Esophagus muscularis mucosa (tissue), 4 donors: Measurements from ENCODE around the gene PSD4.

Source experiments
- EP300 ChIP-seq: sonication (generic); formaldehyde crosslinking; IDR thresholded peaks from one replicate; pipeline ENCODE4 v1.6.1; 2017; ENCODE audit warnings: antibody characterized with exemption
- POLR2A ChIP-seq: fragments of 450-650 bp; IDR thresholded peaks from one replicate; pipeline ENCODE4 v1.6.1; 2017; ENCODE audit warnings: antibody characterized with exemption, moderate library complexity, mild to moderate bottlenecking, low read depth
- POLR2AphosphoS5 ChIP-seq, 2 donors: sonication (generic); formaldehyde crosslinking; IDR thresholded peaks; one replicate each; pipeline ENCODE4 v1.6.1; 2017; ENCODE audit warnings: antibody characterized with exemption in 2 of 2
- TF ChIP-seq, protein P1 (sequence below), 3 experiments: fragments of 200-600 bp in 2 of 3; fragments of 450-650 bp in 1 of 3; sonication (generic) in 2 of 3; IDR thresholded peaks; one replicate each; pipeline ENCODE4 v1.5.1; 2017 to 2019; ENCODE audit warnings: antibody characterized with exemption in 3 of 3, mild to moderate bottlenecking in 2 of 3, moderate library complexity in 1 of 3

DNA sequence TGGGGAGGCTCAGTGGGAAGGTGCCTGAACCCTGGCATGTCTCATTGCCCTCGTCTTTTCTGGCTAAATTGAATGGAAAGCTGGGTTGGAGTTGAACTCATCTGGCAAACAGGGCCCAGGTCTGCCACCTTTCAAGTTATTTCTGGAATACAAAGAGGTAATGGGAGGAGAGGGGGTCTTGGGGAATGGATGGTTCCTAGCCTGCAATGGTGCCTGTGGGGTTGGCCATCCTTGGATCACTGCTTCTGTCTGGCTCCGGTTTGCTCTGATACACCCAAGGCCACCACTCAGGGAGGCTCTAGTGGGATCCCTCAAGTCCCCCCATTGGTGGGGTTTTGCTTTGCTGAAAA lies 45.3 kb downstream of the PSD4 start:
- TF ChIP-seq POLR2A, result no peak
- TF ChIP-seq, protein P1, sequence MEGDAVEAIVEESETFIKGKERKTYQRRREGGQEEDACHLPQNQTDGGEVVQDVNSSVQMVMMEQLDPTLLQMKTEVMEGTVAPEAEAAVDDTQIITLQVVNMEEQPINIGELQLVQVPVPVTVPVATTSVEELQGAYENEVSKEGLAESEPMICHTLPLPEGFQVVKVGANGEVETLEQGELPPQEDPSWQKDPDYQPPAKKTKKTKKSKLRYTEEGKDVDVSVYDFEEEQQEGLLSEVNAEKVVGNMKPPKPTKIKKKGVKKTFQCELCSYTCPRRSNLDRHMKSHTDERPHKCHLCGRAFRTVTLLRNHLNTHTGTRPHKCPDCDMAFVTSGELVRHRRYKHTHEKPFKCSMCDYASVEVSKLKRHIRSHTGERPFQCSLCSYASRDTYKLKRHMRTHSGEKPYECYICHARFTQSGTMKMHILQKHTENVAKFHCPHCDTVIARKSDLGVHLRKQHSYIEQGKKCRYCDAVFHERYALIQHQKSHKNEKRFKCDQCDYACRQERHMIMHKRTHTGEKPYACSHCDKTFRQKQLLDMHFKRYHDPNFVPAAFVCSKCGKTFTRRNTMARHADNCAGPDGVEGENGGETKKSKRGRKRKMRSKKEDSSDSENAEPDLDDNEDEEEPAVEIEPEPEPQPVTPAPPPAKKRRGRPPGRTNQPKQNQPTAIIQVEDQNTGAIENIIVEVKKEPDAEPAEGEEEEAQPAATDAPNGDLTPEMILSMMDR (IDR thresholded peaks at IDR 0.05), result no peak
- TF ChIP-seq EP300, result no peak
- no peak for TF ChIP-seq POLR2AphosphoS5 (IDR thresholded peaks at IDR 0.05)
